Measurements from ENCODE around the gene ARL15.

Gene ARL15

GRCh38 chr5:54249210-54250028 is 61.0 kb downstream of the ARL15 start:
- DNase-seq (ENCODE audit: low read depth in 2 of 2): no peak

DNA sequence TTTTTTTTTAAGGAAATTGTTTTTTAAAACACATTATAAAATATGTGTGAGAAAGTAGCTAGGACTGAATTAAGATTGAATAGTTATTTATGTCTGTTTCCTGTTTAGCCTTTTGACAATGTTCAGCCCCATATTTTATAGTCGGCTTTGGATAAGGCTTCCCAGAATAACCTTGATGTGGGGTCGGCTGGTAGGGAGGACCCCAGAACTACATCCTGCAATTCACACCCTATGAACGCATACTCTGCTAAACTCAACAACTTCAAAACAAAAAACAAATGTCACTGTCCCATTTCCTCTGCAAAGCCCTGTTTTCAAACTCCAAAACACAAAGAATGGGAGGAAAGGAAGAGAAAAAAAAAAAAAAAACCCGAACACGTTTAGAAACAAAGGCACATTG is 63.1 kb downstream of the ARL15 start:
- no peak for DNase-seq (ENCODE audit: low read depth in 2 of 2)

DNA sequence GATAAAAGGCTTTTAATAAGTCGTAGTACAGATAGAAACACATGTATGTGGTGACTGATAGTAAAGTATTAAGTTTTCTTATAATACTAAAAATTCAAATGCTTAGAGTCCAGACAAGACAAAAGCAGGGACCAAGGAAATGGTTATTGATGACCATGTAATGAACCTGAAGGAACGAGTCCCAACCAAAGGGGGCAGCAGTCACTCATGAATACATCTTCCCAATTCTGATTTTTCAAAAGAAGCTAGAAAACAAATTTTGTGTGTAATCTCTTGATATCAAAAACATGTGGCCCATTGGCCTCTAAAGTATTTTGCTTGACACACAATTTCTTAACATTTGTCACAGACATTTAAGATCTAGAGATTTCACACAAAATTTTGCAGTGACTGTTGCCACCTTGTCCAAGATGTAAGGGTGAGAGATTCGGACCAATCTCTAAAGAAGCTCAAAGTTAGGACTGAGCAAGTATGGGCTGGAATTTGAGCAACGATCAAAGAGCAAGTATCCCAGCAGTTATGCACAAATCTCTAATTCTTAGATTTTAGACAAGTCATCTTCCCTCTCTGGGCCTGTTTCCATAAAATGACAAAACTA is 66.8 kb downstream of the ARL15 start:
- no peak for DNase-seq (ENCODE audit: low read depth in 2 of 2)

- no peak for DNase-seq (ENCODE audit: low read depth in 2 of 2)
Measured at GRCh38 chr5:54242297-54242696, 68.1 kb downstream of the ARL15 start.

GRCh38 chr5:54234304-54234933 is 76.0 kb downstream of the ARL15 start:
- DNase-seq (ENCODE audit: low read depth in 2 of 2): no peak

GRCh38 chr5:54230936-54231685 is 79.3 kb downstream of the ARL15 start:
- DNase-seq (ENCODE audit: low read depth in 2 of 2): no peak

DNA sequence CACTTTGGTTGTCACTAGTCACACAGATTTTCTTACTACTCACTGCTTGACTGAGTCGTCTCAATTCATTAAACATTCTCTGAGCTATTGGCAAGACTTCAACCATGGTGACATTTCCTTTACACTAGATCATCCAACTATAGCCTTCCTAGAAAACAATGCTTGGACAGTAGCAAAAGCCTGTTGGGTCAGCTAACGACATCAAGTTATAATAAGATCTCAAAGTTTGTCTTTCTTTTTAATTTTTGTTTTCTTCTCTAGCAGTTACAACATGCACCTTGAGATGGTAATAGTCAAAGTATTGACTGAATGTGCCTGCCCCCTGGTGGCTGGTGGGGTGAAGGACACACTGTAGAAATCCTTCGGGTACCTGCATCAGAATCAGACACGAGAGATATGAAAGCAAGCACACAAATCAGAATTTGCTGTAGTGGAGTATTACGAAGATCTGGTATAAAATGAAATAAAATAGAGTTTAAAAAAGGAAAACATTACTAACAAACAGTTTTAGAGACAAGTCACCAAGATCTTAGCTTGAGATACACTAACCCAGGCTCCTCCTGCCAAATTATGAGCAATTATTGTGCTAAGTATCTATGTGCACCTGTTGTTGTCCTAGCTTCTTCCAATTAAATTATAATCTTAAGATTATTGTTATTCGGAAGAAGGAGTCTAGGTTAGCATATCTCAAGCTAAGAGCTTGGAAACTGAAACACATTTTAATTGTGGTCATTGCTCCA is 81.2 kb downstream of the ARL15 start:
- peak; percentile 33 to 43 for DNase-seq (ENCODE audit: low read depth in 2 of 2)

GRCh38 chr5:54227759-54228158 is 82.6 kb downstream of the ARL15 start:
- no peak for DNase-seq (ENCODE audit: low read depth in 2 of 2)

- DNase-seq (ENCODE audit: low read depth in 2 of 2): no peak
Measured at GRCh38 chr5:54227109-54227508, 83.3 kb downstream of the ARL15 start.

DNA sequence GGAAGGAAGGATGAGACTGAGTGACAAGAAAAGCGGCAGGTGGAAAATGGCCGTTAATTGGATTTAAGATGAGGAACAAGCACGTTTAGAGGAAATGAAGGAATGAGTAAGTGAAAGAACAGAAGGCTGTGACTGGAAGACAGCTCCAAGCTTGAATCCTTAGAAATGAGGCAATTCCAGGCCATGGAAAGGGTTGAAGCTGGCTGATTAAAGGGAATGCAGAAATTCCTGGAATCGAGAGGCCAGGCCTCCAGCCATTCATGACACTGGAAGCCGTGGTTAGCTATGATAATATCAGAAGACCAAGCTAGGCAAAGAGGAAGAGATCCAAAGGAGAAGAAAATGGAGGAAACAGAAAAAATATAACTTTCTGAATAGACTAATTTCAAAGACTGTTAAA is 84.2 kb downstream of the ARL15 start:
- no peak for DNase-seq (ENCODE audit: low read depth in 2 of 2)

- DNase-seq (ENCODE audit: low read depth in 2 of 2): no peak
Measured at GRCh38 chr5:54224103-54224826, 86.1 kb downstream of the ARL15 start.

GRCh38 chr5:54222336-54222735 is 88.0 kb downstream of the ARL15 start:
- no peak for DNase-seq (ENCODE audit: low read depth in 2 of 2)

- no peak for DNase-seq (ENCODE audit: low read depth in 2 of 2)
Measured at GRCh38 chr5:54221135-54221534, 89.2 kb downstream of the ARL15 start.

DNA sequence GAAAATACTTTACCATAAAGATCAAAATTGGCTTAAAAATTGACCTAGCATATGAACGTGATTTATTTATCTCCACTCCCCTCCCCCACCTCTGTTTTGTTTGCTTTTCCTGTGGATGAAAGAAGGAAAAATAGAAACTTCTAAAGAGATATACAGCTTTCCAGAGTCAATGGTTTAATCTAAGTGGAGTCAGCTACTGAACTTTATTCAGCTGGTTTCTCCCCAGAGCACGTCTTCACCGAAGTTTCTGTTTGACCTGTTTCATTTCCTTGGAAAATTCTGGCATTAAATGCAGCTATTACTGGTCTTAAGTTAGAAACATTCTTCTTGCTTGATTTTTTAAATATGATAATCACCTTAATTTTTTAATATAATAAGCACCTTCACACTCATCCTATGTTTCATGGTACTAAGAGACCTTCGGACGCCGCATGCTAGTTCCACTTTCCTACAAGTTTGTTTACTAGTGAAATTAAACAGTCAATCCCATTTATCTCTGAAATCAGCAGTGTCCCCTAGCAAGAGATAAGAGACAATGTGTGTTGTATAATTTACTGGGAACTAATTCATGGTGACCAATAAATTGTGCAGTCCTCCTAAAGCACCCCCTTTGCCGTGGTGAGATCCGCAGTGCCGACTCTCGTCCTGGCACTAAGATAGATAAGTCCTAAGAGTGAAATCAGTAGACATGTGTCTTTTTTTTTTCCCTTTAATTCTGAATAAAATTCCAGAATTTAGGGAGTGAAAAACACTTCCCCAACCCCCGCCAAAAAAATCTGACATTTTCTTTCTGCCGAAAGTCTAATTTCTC is 89.9 kb downstream of the ARL15 start:
- no peak for DNase-seq (ENCODE audit: low read depth in 2 of 2)

GRCh38 chr5:54217826-54218503 is 92.4 kb downstream of the ARL15 start:
- no peak for DNase-seq (ENCODE audit: low read depth in 2 of 2)

GRCh38 chr5:54215233-54215736 is 95.1 kb downstream of the ARL15 start:
- DNase-seq (ENCODE audit: low read depth in 2 of 2): no peak

- no peak for DNase-seq (ENCODE audit: low read depth in 2 of 2)
Measured at GRCh38 chr5:54214722-54215121, 95.7 kb downstream of the ARL15 start.

DNA sequence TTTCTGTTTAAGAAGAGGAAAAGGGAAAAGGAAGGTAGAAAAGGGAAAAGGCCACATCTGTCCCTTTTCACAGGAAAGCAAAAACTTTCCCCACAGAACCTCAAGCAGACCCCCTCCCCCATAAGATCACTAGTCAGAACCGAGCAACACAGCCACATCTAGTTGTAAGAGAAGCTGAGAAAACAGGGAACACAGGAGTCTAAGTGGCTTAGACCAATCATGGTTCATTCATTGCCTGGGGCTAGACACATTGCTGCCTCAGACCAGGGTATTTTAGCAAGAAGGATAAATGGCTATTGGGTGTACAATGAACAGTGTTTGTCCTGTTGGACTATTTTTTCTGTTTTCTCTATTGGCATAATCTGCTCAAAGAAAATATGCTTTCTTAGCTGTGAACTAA is 98.0 kb downstream of the ARL15 start:
- DNase-seq (ENCODE audit: low read depth in 2 of 2): no peak

DNA sequence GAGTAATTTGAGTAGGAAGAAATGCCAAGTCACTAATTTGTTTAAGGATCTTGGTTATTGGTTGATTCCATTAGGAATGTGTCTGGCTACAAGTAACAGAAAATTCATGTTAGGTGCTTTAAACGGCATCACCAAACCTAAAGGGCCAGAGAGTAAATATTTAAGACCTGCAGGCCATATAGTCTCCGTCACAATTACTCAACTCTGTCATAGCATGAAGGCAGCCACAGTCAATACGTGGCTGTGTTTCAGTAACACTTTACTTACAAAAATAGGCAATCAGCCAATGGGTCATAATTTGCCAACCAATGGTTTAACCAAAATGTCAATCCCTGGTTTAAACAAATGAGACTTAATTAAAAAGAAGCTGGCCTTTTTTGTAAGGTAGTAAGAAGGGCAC is 98.5 kb downstream of the ARL15 start:
- DNase-seq (ENCODE audit: low read depth in 2 of 2): no peak

All from activated CD8-positive, alpha-beta memory T cell treated with anti-CD3 and anti-CD28 coated beads for 4 hours (primary cell).